GM18867 (cell line): ENCODE data around the gene LONP2.
A peak's percentile ranks its signal among the peaks of the same experiment; 100 is the strongest.
"Not testable (repeated sequence)": the region's sequence is repeated elsewhere in the genome, so short reads cannot be mapped to it uniquely, and the experiment has no call there.

Source experiments
- ATAC-seq: cut with Tn5 transposase; IDR thresholded peaks from one replicate; pipeline ENCODE4 v1.9.1; 2021; ENCODE audit warnings: mild to moderate bottlenecking, moderate library complexity; ENCODE audit not compliant: unreplicated experiment

LONP2 gene

GRCh38 chr16:48365601-48366164 lies 121.6 kb downstream of the LONP2 start:
- peak; percentile 95 for ATAC-seq

DNA sequence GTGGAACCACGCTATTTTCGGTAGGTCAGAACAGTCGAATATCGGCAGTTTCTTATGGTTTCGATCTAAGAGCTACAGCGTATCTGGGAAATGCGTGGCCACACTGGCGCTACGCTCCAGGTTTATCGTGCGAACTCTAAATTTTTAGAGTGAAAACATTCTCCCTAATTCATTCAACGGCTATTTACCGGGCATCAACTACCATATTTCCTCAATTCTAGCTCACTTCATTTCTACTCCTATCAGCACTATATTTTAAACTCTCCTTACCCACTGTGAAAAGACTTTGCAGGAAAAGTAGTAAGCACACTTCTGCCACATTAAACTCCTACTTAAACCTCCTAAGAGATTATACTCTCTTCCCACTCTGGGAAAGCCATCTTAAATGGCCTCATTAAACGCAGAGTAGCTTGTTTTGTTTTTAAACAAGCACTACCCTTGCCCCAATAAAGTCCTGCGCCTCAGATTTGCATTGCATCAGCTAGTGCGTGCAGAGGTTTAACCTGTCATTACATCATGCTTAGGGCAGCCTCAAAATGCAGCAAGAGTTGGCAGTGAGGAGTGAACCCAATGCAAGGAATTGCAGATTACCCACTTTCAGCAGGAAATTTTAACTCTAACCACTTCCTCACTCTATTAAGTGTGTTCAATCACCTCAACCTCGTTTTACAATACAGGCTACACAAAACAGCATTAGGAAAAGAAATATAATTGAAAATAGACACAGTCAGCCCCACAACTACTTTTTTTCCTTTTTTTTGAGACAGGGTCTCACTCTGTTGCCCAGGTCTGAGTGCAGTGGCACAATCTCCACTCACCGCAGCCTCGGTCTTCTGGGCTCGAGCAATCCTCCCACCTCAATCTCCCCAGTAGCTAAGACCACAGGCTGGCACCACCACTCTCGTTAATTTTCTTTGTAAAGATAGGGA lies 122.3 kb downstream of the LONP2 start:
- ATAC-seq = peak; percentile 70

GRCh38 chr16:48367441-48368049 lies 123.4 kb downstream of the LONP2 start:
- no peak for ATAC-seq

DNA sequence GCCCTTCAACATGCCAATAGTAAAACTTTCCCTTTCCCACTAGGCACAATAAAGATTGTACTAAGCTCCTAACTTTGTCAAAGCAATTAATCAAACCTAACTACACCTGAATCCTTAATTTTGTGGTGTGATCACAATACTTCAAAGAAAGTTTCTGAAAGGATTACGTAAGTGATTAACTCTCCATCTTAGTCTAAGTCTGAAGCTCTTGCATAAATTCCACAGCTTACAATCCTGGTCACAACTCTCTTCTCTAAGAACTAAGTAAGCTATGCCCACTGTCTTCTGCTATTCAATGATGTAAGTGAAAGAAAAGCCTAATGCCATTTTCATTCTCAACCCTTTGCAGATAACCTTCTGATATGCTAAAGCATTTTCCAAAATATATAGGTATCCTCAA lies 125.7 kb downstream of the LONP2 start:
- no peak for ATAC-seq

DNA sequence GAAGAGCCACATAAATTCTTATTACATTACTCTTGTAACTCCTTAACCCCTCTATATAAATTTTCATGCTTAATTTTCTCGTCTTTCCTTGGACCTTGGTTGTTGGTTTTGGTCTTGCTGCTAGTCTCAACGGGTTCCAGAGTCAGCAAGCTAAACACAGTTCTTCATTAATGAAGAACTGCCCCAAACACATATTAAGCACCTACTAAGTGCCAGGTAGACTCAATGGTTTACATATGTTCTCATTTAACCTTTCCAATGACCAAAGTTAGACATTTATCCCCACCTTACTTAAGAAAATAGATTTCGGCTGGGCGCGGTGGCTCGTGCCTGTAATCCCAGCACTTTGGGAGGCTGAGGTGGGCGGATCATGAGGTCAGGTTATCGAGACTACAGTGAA lies 126.1 kb downstream of the LONP2 start:
- no peak for ATAC-seq

GRCh38 chr16:48370668-48371392 lies 126.7 kb downstream of the LONP2 start:
- not testable (repeated sequence) for ATAC-seq

GRCh38 chr16:48371393-48371780 lies 127.3 kb downstream of the LONP2 start:
- ATAC-seq = no peak

DNA sequence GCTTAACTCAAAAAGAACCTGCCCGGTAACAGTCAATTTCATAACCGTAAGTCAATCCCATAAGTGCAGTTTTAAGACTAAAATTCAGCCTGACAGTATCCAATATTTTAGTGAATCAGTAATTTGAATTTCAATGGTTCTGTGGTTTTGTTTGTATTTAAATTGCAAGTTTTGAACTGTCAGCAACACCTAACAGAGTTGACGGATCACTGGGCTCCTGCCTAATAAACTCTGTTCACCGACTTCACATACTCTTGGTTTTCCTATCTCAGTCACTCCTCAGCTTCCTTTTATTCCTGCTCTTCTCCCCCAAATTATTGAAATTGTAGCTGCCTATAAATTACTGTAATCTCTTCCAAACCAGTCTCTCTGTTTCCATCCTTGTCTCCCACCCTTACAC lies 128.6 kb downstream of the LONP2 start:
- ATAC-seq = no peak

DNA sequence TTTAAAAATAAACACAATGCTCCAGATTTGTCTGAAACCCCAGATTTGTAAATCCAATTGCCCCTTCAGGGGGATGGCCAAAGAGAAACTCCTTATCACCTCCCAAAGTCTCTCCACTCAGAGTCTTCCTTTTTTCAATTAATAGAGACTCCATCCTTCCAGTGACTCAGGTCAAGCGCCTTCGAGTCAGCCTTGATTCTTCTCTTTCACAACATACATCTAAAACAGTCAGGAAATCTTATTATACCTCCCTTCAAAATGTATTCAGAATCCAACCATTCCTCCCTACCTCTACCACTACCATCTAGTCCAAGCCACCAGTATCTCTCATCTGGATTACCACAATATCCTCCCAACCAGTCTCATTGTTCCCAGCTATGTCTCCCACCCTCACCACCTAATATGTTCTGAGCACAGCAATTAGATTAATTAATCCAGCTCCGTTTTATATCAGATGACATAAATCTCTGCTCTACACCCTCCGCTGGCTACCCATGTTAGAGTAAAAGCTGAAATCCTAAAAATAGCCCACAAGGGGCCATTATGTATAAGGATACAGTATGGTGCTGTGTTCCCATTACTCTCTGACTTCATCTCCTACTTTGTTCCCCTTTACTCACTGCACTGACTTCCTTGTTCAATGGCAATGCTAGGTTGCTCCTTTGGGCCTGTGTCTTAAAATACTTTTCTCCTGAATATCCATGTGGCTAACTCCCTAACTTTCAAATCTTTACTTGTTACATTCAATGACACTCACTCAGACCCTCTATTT lies 129.3 kb downstream of the LONP2 start:
- ATAC-seq = no peak

- ATAC-seq = no peak
These were observed 130.2 kb downstream of the LONP2 start for GRCh38 chr16:48374255-48374654.

DNA sequence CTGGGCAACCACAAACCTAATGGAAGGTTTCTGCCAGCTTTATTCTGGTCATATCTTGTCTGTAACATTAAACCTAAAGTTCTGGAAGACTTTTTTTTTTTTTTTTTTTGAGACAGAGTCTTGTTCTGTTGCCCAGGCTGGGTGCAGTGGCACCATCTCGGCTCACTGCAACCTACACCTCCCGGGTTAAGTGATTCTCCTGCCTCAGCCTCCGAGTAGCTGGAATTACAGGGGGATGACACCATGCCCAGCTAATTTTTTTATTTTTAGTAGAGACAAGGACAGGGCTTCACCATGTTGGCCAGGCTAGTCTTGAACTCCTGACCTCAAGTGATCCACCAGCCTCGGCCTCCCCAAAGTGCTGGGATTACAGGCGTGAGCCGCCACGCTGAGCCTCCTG lies 133.2 kb downstream of the LONP2 start:
- not testable (repeated sequence) for ATAC-seq

DNA sequence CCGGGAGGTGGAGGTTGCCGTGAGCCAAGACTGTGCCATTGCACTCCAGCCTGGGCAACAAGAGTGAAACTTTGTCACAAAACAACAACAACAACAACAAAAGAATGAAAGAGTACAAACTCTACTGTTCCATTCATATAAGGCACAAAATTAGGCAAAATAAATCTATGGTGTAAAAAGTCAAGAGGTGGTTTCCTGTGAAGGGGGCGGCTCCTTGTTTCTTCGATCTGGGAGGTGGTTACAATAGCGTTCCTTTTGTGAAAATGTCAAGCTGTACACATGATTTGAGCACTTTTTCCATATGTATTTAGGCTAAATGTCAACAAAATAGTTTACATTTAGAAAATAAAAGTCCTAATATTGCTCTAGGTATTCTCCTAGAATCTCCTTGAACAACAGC lies 134.2 kb downstream of the LONP2 start:
- no peak for ATAC-seq

GRCh38 chr16:48378836-48379235 lies 134.7 kb downstream of the LONP2 start:
- no peak for ATAC-seq

GRCh38 chr16:48381201-48381600 lies 137.1 kb downstream of the LONP2 start:
- ATAC-seq = no peak

GRCh38 chr16:48382131-48382530 lies 138.0 kb downstream of the LONP2 start:
- ATAC-seq = no peak

GRCh38 chr16:48383009-48383876 lies 139.1 kb downstream of the LONP2 start:
- ATAC-seq = no peak

DNA sequence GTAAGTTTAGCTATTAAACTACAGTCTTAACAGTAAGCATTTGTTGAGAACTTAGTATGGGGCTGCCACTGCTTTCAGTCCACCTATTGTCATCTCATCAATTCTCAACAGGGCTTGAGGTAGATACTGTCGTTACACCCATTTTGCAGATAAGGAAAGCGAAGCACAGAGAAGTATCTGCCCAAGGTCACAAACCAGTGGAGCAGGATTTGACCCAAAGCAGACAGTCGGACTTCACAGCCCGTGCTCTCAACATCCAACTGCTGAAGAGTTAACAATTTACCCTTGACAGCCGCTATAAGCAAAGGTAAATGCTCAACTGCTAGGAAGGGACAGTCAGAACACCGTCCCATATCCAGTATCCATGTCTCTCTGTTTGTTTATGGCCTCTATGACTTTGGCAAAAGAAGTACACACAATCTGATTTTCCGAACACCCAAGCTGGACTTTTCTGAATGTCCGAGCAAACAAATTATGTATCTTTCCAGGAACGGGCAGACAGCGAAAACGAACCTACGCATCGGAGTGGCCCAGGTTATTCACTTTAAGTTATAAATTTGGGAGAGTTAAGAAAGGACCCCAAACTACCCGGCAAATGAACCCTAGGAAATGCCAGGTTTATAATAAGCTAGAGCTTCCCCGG lies 139.9 kb downstream of the LONP2 start:
- ATAC-seq = no peak

DNA sequence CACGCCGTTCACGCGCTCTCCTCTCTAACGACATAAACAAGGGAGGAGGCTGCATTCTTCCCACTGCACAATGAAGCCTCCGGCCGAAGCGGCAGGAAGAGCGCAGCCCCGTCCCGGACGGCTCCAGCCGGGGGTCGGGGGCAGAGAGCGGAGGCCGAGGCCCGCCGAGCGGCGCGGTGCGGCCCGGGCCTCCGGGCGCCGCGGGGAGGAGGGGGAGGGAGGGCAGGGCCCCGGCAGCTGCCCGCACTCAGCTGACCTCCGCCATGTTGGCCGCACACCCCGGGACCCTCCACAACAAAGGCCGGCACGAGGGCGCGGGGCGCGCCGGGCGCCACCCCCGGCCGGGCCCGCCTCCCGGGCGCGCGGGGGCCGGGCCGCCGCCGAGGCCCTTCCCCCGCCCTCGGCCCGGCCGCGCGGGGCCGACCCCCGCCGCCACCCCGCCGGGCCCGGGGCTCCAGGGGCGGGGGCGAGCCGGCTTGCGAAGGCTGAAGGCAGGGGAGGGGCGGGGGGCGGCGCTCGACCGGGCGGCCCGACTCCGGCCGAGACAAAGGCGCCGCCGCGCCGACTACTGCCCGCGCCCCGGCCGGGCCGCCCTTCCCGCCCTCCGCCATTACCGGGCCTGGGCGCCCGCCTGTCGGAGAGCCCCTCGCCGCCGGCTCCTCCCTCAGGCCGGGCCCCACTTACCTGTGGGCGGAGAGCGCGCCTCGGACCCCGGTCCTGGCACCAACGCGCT lies 140.6 kb downstream of the LONP2 start:
- ATAC-seq = peak; percentile 59
